Colonic mucosa (tissue), 4 donors: ENCODE results near the gene CAV2. TPM values are rescaled to one million over a fixed set of nuclear protein-coding genes. Genes with fewer than 3 reads are reported as not detected.
"Not testable (repeated sequence)": the region's sequence is repeated elsewhere in the genome, so short reads cannot be mapped to it uniquely, and the experiment has no call there.

Experiments
- DNase-seq: peaks from one replicate; pipeline ENCODE4 v3.0.0-alpha.2; 2020
- H3K27ac ChIP-seq: fragments of 200-600 bp; one replicate; pipeline ENCODE4 v1.8.0; 2021
- H3K27me3 ChIP-seq: fragments of 200-600 bp; one replicate; pipeline ENCODE4 v1.8.0; 2021
- H3K36me3 ChIP-seq: fragments of 200-600 bp; one replicate; pipeline ENCODE4 v1.8.0; 2021
- H3K4me1 ChIP-seq: fragments of 200-600 bp; one replicate; pipeline ENCODE4 v1.8.0; 2021; ENCODE audit warnings: mild to moderate bottlenecking
- H3K4me3 ChIP-seq: fragments of 200-600 bp; one replicate; pipeline ENCODE4 v1.8.0; 2021
- H3K9ac ChIP-seq, 2 donors: one replicate each; pipeline ENCODE4 v1.7.0; 2013; ENCODE audit warnings: control low read depth in 2 of 2, low read depth in 2 of 2, low read length in 2 of 2
- H3K9me3 ChIP-seq: fragments of 200-600 bp; one replicate; pipeline ENCODE4 v1.8.0; 2021
- intact Hi-C: fragments of 100-400 bp; cut with DNase I; formaldehyde crosslinking; loops from one replicate; pipeline ENCODE4 v1.14.1; 2022
- total RNA-seq, 2 donors: library from RNA; stranded (reverse); fragmentation: NEBNext Ultra II Directional in 1 of 2; extraction: Animal tissue kit (Norgen Biotek cat#: 25700) in 1 of 2; gene quantifications; one replicate each; pipeline ENCODE4 v1.2.1, GENCODE V29; 2021
- TF ChIP-seq, protein P1 (sequence below): fragments of 200-600 bp; IDR thresholded peaks from one replicate; pipeline ENCODE4 v1.8.0; 2022; ENCODE audit warnings: antibody characterized with exemption, mild to moderate bottlenecking
- donor health status: healthy.
- donor health status: DM: no; HTN: no; CAD: no.
- donor health status: DM: no; HTN: no; CAD: no.

The CAV2 gene
- total RNA-seq, 2 donors from 2014 or later, result 4.2 to 22.0 TPM

DNA sequence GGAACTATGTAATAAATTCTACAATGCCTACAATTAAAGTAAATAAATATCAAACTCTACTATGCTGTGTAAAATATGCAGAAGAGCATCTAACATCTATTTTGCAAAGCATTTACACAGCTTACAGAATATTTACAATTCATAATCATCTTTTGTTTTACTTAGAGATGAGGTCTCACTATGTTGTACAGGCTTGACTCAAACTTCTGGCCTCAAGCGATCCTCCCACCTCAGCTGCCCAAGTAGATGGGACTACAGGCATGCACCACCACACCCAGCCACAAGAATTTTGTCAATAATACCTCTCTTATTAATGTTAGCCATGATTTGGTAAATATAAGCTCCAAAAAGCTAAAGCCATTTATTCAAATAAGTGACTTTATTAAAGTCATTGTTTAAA lies 21.9 kb upstream of the CAV2 start:
- H3K4me3 ChIP-seq, result no peak overlapping the region
- H3K9me3 ChIP-seq, result no peaks in the 10 kb centered on the region
- no peaks in the 10 kb centered on the region for H3K4me1 ChIP-seq
- TF ChIP-seq, protein P1, sequence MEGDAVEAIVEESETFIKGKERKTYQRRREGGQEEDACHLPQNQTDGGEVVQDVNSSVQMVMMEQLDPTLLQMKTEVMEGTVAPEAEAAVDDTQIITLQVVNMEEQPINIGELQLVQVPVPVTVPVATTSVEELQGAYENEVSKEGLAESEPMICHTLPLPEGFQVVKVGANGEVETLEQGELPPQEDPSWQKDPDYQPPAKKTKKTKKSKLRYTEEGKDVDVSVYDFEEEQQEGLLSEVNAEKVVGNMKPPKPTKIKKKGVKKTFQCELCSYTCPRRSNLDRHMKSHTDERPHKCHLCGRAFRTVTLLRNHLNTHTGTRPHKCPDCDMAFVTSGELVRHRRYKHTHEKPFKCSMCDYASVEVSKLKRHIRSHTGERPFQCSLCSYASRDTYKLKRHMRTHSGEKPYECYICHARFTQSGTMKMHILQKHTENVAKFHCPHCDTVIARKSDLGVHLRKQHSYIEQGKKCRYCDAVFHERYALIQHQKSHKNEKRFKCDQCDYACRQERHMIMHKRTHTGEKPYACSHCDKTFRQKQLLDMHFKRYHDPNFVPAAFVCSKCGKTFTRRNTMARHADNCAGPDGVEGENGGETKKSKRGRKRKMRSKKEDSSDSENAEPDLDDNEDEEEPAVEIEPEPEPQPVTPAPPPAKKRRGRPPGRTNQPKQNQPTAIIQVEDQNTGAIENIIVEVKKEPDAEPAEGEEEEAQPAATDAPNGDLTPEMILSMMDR, result no peak
- intact Hi-C loops, result no loop called here
- no peak for DNase-seq
- H3K27ac ChIP-seq, result no peak overlapping the region
- no peaks in the 10 kb centered on the region for H3K36me3 ChIP-seq
- H3K9ac ChIP-seq, result no peak overlapping the region
- no peaks in the 10 kb centered on the region for H3K27me3 ChIP-seq

DNA sequence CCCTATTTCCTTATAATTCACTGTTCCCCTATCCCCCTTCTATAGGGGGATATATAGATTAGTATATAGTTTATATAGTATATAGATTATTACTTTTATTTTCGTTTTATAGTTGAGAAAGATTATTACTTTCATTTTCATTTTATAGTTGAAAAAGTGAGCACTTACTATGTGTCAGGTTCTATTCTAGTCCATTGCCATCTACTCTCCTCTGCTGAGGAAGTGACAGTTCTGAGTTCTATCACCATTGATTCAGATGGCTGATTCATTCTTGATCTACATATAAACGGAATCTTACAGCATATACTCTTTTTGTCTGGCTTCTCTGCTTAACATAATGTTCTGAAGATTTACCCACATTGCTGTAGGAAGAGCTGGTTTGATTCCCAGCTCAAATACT lies 20.7 kb upstream of the CAV2 start:
- Histone ChIP-seq H3K4me1 (no peaks in the 10 kb centered on the region), H3K9me3 (no peaks in the 10 kb centered on the region), H3K27me3 (no peaks in the 10 kb centered on the region), H3K4me3 (no peak overlapping the region), H3K36me3 (no peaks in the 10 kb centered on the region), H3K27ac (no peak overlapping the region), H3K9ac (no peak overlapping the region)
- intact Hi-C loops, result no loop called here
- DNase-seq, result no peak
- TF ChIP-seq, protein P1, result no peak

DNA sequence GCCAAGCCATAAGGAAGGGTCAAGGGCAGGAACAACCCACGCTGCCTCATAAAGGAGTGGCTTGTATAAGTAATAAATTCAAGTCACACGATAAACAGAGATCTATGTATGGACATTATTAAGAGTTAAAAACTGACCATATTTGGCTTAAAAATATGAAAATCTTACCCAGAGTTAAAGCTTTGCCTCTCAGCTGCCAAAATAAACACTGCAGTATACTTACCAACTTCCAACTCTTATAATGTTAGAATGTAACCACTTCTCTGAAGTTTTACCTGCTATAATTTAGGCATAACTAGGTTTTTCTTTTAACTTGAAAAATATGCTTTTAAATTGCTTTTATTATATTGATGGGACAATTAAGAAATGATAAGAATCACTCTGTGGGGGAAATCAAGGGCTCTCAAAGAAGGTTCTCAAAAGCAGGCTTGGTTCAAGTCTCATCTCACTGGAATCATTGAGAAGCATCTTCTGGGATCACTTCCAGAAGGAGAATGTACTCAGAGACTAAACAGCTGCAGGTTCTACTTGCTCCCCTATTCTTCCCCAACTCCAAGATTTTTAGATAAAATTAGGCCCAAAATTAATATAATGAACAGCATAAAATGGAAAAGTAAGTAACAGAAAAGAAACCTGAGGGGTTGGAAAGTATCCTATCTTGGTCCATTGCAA lies 16.1 kb upstream of the CAV2 start:
- TF ChIP-seq, protein P1, result no peak
- Histone ChIP-seq H3K4me3 (no peak overlapping the region), H3K9ac (no peak overlapping the region), H3K27me3 (no peaks in the 10 kb centered on the region), H3K4me1 (no peaks in the 10 kb centered on the region), H3K27ac (no peak overlapping the region), H3K9me3 (no peaks in the 10 kb centered on the region), H3K36me3 (no peaks in the 10 kb centered on the region)
- intact Hi-C loops, result no loop called here
- no peak for DNase-seq

DNA sequence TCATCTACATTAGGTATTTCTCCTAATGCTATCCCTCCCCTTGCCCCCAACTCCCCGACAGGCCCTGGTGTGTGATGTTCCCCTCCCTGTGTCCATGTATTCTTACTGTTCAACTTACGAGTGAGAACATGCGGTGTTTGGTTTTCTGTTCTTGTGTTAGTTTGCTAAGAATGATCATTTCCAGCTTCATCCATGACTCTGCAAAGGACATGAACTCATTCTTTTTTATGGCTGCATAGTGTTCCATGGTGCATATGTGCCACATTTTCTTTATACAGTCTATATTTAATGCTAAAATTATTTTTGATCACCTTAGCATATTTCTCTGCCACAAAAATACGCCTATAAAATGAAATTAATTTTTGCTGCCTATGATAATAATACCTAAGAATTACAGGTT lies 15.1 kb upstream of the CAV2 start:
- H3K27ac ChIP-seq, H3K4me3 ChIP-seq, H3K4me1 ChIP-seq, H3K36me3 ChIP-seq, H3K9me3 ChIP-seq, intact Hi-C loops, H3K9ac ChIP-seq, H3K27me3 ChIP-seq, DNase-seq: not testable (repeated sequence)

DNA sequence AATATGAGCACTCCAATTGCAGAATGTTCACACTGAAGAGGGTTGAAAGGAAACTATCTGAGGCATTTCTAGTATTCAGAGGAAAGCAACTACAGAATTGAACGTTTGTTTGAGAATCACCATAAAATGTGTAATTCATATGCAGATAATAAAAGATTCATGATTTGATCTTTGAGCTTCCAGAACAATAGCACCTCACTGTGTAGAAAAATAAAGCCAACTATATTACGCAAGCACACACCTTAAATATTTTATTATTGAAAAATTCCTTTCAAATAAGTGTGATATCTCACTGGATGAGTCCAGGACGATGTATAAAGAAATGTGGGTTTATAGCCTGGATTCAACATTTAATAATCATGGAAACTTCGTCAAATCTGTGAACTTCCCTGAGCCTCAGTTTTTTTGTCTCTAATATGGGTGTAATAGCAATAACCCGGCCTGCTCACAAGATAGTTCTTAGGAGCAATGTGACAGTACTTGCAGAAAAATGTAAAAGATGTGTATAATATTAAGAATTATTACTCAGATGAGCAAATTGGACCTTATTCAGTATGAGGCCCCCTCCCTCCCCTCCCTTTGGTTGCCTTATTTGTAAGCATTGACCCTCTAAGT lies 11.5 kb upstream of the CAV2 start:
- H3K27ac ChIP-seq, result no peak overlapping the region
- H3K4me1 ChIP-seq, result no peaks in the 10 kb centered on the region
- intact Hi-C loops, result no loop called here
- TF ChIP-seq, protein P1, result no peak
- no peaks in the 10 kb centered on the region for H3K36me3 ChIP-seq
- no peak overlapping the region for H3K9ac ChIP-seq
- H3K4me3 ChIP-seq, result no peak overlapping the region
- H3K27me3 ChIP-seq, result no peaks in the 10 kb centered on the region
- no peaks in the 10 kb centered on the region for H3K9me3 ChIP-seq
- no peak for DNase-seq

DNA sequence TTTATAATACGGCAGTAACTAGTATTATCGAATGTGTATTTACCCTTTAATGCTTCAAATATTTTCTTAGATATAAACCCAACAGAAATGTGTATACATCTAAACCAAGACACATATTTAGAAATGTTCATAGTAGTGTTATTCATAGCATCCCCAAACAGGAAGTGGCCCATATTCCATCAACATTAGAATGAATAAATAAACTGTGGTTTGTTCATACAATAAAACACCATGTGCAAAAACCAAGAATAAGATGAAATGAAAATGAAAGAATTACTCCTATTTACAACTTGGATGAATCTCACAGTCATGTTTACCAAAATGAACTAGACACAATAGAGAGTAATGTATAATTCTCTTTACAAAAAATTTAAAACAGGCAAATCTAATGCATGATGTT lies 9.2 kb upstream of the CAV2 start:
- TF ChIP-seq, protein P1, result no peak
- Histone ChIP-seq H3K27ac (no peak overlapping the region), H3K27me3 (no peaks in the 10 kb centered on the region), H3K9me3 (no peaks in the 10 kb centered on the region), H3K4me1 (no peaks in the 10 kb centered on the region), H3K9ac (no peak overlapping the region), H3K4me3 (no peak overlapping the region), H3K36me3 (no peaks in the 10 kb centered on the region)
- intact Hi-C loops, result no loop called here
- no peak for DNase-seq
